ENCODE results near the gene PLS1.

Gene PLS1

DNA sequence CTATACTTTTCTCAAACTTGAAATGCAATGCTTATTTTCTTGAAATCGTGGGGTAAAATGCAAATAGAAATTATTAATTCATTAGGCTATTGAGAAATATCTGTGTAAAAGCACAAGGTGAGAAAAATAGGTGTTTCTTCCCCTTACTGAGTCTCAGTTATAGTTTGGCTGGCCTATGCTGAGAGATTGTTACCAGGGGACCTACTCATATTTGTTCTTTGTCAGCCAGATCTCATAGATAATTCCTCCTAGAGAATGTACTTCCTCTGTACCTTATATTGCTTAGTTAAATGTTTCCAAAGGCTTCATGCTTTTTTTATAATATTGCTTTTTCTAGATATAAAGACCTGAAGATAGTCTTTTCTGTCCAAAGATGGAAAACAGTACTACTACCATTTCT is 67.7 kb downstream of the PLS1 start:
- TF ChIP-seq, protein P1, sequence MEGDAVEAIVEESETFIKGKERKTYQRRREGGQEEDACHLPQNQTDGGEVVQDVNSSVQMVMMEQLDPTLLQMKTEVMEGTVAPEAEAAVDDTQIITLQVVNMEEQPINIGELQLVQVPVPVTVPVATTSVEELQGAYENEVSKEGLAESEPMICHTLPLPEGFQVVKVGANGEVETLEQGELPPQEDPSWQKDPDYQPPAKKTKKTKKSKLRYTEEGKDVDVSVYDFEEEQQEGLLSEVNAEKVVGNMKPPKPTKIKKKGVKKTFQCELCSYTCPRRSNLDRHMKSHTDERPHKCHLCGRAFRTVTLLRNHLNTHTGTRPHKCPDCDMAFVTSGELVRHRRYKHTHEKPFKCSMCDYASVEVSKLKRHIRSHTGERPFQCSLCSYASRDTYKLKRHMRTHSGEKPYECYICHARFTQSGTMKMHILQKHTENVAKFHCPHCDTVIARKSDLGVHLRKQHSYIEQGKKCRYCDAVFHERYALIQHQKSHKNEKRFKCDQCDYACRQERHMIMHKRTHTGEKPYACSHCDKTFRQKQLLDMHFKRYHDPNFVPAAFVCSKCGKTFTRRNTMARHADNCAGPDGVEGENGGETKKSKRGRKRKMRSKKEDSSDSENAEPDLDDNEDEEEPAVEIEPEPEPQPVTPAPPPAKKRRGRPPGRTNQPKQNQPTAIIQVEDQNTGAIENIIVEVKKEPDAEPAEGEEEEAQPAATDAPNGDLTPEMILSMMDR (conservative IDR thresholded peaks at IDR 0.05; ENCODE audit: low read length), result no peak
- H3K4me3 ChIP-seq (ENCODE audit: low read length), result no peak overlapping the region
- no peak for DNase-seq (ENCODE audit: low read depth)

DNA sequence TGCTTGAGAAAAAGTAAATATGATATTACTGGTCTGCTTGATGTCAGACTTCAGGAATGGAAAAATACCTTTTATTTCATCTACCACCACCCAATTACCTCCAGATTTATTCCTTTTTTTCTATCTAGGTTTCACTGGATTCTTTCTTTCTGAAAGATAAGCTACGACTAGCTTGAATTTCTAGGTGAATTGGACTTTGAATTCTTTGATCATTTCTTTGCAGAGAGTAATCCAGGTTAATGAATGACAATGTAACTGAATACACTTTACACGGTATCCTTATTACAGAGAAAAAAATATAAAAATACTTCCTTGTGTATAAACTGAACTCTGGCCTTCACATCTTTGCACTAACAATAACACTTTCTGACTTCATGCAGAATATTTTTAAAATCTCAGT is 68.1 kb downstream of the PLS1 start:
- TF ChIP-seq, protein P1 (conservative IDR thresholded peaks at IDR 0.05; ENCODE audit: low read length), result no peak
- no peak for DNase-seq (ENCODE audit: low read depth)
- H3K4me3 ChIP-seq (ENCODE audit: low read length), result no peak overlapping the region

DNA sequence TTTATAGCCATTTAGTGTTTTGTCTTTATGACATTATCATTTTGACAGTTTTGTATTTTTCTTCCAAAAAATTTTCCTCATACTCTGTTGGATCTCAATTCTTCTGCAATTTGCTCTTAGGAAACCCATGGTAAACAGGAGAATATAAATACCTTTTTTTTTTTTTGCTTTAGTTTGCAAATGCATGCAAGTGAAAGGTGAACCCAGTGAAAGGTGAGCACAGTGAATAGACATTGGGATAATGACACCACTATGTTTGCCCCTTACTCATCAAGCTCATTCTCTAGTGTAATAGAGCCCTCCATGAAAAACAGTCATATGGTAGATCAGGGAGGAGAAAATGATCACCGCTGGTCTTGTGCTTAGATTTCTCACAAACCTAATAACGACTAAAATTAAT is 68.6 kb downstream of the PLS1 start:
- no peak overlapping the region for H3K4me3 ChIP-seq (ENCODE audit: low read length)
- TF ChIP-seq, protein P1 (conservative IDR thresholded peaks at IDR 0.05; ENCODE audit: low read length), result no peak
- no peak for DNase-seq (ENCODE audit: low read depth)

DNA sequence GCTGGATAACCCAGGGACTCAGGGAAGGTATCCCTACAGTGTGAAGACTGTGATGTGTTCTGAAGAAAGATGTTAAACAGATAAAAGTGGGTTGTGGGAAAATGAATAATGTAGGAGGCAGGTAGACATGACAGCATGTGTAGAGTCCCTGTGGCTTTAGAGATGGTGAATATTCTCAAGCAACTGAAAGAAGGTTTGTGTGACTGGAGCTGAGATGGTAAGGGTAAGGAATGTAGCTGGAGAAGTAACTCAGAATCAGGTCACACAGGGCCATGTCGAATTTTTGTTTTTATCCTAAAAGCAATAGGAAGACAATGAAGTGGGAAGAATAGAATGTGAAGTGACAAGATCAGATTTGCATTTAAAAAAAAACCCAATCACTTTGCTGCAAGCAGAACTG is 73.9 kb downstream of the PLS1 start:
- DNase-seq (ENCODE audit: low read depth), result no peak
- no peak overlapping the region for H3K4me3 ChIP-seq (ENCODE audit: low read length)
- TF ChIP-seq, protein P1 (conservative IDR thresholded peaks at IDR 0.05; ENCODE audit: low read length), result no peak

DNA sequence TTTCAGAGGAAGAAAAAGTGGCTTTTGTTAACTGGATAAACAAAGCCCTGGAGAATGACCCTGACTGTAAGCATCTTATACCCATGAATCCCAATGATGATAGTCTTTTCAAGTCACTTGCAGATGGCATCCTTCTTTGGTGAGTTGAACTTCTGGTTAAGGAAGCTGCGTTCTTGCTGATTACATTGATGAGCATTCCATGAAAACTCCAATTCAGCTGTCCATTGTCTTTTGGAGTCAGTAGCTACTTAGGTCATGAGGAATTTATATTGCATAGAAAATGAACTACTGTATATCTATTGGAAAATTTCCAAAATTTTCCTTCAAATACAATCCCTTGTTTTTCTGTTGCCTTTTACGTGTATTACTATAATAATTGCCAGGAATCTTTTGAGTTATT is 80.0 kb downstream of the PLS1 start:
- DNase-seq (ENCODE audit: low read depth), result no peak
- H3K4me3 ChIP-seq (ENCODE audit: low read length), result no peak overlapping the region
- TF ChIP-seq, protein P1 (conservative IDR thresholded peaks at IDR 0.05; ENCODE audit: low read length), result no peak

DNA sequence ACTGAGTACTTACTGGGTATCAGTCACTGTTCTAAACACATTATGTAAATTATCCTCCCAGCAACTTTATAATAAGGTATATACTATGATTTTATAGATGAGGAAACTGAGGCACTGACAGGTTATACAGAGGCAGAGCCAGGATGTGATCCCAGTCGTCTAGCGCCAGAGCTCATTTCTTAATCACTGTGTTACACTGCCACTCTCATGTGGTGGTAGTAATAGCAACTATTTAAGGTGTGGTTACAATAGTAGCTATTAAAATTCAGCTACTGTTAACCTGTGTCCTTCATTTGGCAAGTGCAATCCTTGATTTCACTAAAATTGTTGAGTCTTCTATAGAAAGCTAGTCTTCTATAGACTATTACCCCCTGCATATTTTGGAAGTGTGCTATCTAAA is 84.5 kb downstream of the PLS1 start:
- TF ChIP-seq, protein P1 (conservative IDR thresholded peaks at IDR 0.05; ENCODE audit: low read length), result no peak
- no peak overlapping the region for H3K4me3 ChIP-seq (ENCODE audit: low read length)
- DNase-seq (ENCODE audit: low read depth), result no peak

DNA sequence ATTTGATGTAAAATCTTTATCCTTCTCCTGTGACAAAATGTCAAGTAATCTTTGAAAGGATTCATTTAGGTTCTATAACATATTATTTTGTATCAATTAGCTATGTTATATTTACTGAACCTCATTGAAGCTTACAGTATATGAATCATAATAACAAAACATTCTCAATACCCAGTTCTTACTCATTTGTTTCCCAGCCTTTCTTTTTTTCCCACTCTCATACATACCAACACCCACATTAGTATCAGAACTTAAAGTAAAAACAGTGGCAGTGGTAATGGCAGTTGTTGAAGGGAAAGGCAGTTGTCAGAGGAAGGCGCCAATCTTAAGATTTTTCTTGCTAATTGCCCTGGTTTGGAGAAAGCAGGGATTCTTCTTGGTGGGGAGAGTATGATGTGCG is 94.4 kb downstream of the PLS1 start:
- TF ChIP-seq, protein P1 (conservative IDR thresholded peaks at IDR 0.05; ENCODE audit: low read length), result no peak
- H3K4me3 ChIP-seq (ENCODE audit: low read length), result no peak overlapping the region
- DNase-seq (ENCODE audit: low read depth), result no peak
